A549 (cell line): ENCODE measurements around the gene SYPL1. TPM values are rescaled to one million over a fixed set of nuclear protein-coding genes. Genes with fewer than 3 reads are reported as not detected.

Source experiments
- ATAC-seq, 2 experiments: fragments of 200-7000 bp in 1 of 2; fragments of >200 bp in 1 of 2; cut with Nextera tagmentation in 1 of 2; cut with Tn5 transposase in 1 of 2; 3 replicates each; pipeline versions ENCODE4 v1.8.0 to v1.9.1; 2018 to 2020; ENCODE audit warnings: mild to moderate bottlenecking in 1 of 2, moderate library complexity in 1 of 2
- CTCF ChIA-PET: fragments of 300-600 bp; sonication (Branson Sonifier 250); formaldehyde crosslinking; extraction: SDS; loops from one replicate; lab custom pipeline; 2021; ENCODE audit warnings: antibody characterized with exemption, inconsistent platforms; lab: Yijun Ruan, JAX
- POLR2A ChIA-PET: fragments of 350-600 bp; formaldehyde crosslinking; extraction: SDS; loops from one replicate; lab custom pipeline; 2021; ENCODE audit warnings: antibody characterized with exemption, inconsistent platforms; lab: Yijun Ruan, JAX
- DNase-seq, 2 experiments: peaks; one replicate each; pipeline versions ENCODE4 v3.0.0 to v3.0.0-alpha.2; 2011 to 2016; ENCODE audit warnings: low read depth in 1 of 2, low spot score in 1 of 2
- FAIRE-seq: peaks from 2 replicates; lab custom pipeline; 2011; peaks lifted over from hg19 to GRCh38; lab: Jason Lieb, UNC
- H3K27ac ChIP-seq, 2 experiments: fragments of >200 bp; sonication (Bioruptor Twin); formaldehyde crosslinking; 3 replicates each; pipeline ENCODE4 v1.5.1; 2016 to 2017
- H3K4me1 ChIP-seq: fragments of >200 bp; sonication (Bioruptor Twin); formaldehyde crosslinking; 3 replicates; pipeline ENCODE4 v1.6.1; 2016
- H3K4me2 ChIP-seq: fragments of >200 bp; sonication (Bioruptor Twin); formaldehyde crosslinking; 3 replicates; pipeline ENCODE4 v1.6.1; 2016
- H3K4me3 ChIP-seq: fragments of >200 bp; sonication (Bioruptor Twin); formaldehyde crosslinking; 3 replicates; pipeline ENCODE4 v1.5.1; 2016
- H3K9me3 ChIP-seq: fragments of >200 bp; sonication (Bioruptor Twin); formaldehyde crosslinking; 3 replicates; pipeline ENCODE4 v1.6.1; 2016
- CEBPB ChIP-seq, 2 experiments: fragments of >200 bp in 1 of 2; sonication (Bioruptor Twin) in 1 of 2; formaldehyde crosslinking in 1 of 2; IDR thresholded peaks; 2 replicates each; pipeline ENCODE4 v1.6.1; 2012 to 2016
- CHD2 ChIP-seq: fragments of 150-350 bp; IDR thresholded peaks from 2 replicates; pipeline ENCODE4 v1.6.1; 2014; ENCODE audit warnings: low read length; ENCODE audit not compliant: partially characterized antibody
- CHD4 ChIP-seq: fragments of 200-600 bp; sonication (generic); IDR thresholded peaks from 2 replicates; pipeline ENCODE4 v1.6.1; 2016; ENCODE audit warnings: antibody characterized with exemption, mild to moderate bottlenecking, borderline replicate concordance
- E2F6 ChIP-seq: IDR thresholded peaks from 2 replicates; pipeline ENCODE4 v1.6.1; 2012; ENCODE audit warnings: low read depth, borderline replicate concordance
- EP300 ChIP-seq, 2 experiments: fragments of >200 bp; sonication (Bioruptor Twin); formaldehyde crosslinking; IDR thresholded peaks; 2 replicates in 1 of 2; 3 replicates in 1 of 2; pipeline ENCODE4 v1.6.1; 2016 to 2017
- FOXS1 ChIP-seq: fragments of 250-450 bp; sonication (Bioruptor Pico); IDR thresholded peaks from 2 replicates; pipeline ENCODE4 v1.5.0; 2020; ENCODE audit warnings: mild to moderate bottlenecking, moderate library complexity
- HDAC2 ChIP-seq: fragments of 200-600 bp; sonication (generic); IDR thresholded peaks from 2 replicates; pipeline ENCODE4 v1.6.1; 2016
- HES2 ChIP-seq: fragments of >200 bp; sonication (Bioruptor Twin); formaldehyde crosslinking; IDR thresholded peaks from 2 replicates; pipeline ENCODE4 v1.6.1; 2016
- HEYL ChIP-seq: fragments of 250-450 bp; sonication (Bioruptor Pico); IDR thresholded peaks from 2 replicates; pipeline ENCODE4 v1.8.0; 2021; ENCODE audit warnings: mild to moderate bottlenecking, moderate library complexity
- HOXA7 ChIP-seq: fragments of 250-450 bp; sonication (Bioruptor Pico); IDR thresholded peaks from 2 replicates; pipeline ENCODE4 v1.5.0; 2020; ENCODE audit warnings: mild to moderate bottlenecking, moderate library complexity
- JUN ChIP-seq, 2 experiments: fragments of >200 bp; sonication (Bioruptor Twin); formaldehyde crosslinking; IDR thresholded peaks; 2 replicates in 1 of 2; 3 replicates in 1 of 2; pipeline ENCODE4 v1.6.1; 2016 to 2017
- KDM5A ChIP-seq: fragments of 200-600 bp; sonication (generic); IDR thresholded peaks from 2 replicates; pipeline ENCODE4 v1.6.1; 2016; ENCODE audit warnings: antibody characterized with exemption, mild to moderate bottlenecking
- MAX ChIP-seq: IDR thresholded peaks from 2 replicates; pipeline ENCODE4 v1.6.1; 2012
- MYC ChIP-seq: IDR thresholded peaks from 2 replicates; pipeline ENCODE4 v1.6.1; 2012; ENCODE audit warnings: mild to moderate bottlenecking, inconsistent platforms, low read length, improper control_type of control experiment, borderline replicate concordance
- POLR2A ChIP-seq: IDR thresholded peaks from 2 replicates; pipeline ENCODE4 v1.6.1; 2012; ENCODE audit warnings: mild to moderate bottlenecking, low read length
- POLR2AphosphoS2 ChIP-seq: conservative IDR thresholded peaks from 2 replicates; pipeline ENCODE4 v1.6.1; 2012; ENCODE audit warnings: low read length, improper control_type of control experiment, inconsistent platforms
- RARB ChIP-seq: fragments of 250-450 bp; sonication (Bioruptor Pico); IDR thresholded peaks from 2 replicates; pipeline ENCODE4 v1.8.0; 2021; ENCODE audit warnings: mild to moderate bottlenecking, moderate library complexity
- RCOR1 ChIP-seq: fragments of 150-350 bp; IDR thresholded peaks from 2 replicates; pipeline ENCODE4 v1.6.1; 2014; ENCODE audit warnings: antibody characterized with exemption, low read length, low read depth
- RNF2 ChIP-seq: fragments of 200-600 bp; sonication (generic); IDR thresholded peaks from 2 replicates; pipeline ENCODE4 v1.6.1; 2016; ENCODE audit warnings: low read depth, mild to moderate bottlenecking, antibody characterized with exemption, moderate library complexity, borderline replicate concordance
- SREBF2 ChIP-seq: fragments of 450-650 bp; IDR thresholded peaks from 2 replicates; pipeline ENCODE4 v1.6.1; 2014; ENCODE audit warnings: mild to moderate bottlenecking, moderate library complexity
- TFCP2L1 ChIP-seq: fragments of 250-450 bp; sonication (Bioruptor Pico); IDR thresholded peaks from 2 replicates; pipeline ENCODE4 v1.5.0; 2021; ENCODE audit warnings: mild to moderate bottlenecking
- USF2 ChIP-seq: fragments of 450-650 bp; IDR thresholded peaks from 2 replicates; pipeline ENCODE4 v1.6.1; 2014; ENCODE audit warnings: antibody characterized with exemption
- ZC3H11A ChIP-seq: fragments of 450-650 bp; IDR thresholded peaks from 2 replicates; pipeline ENCODE4 v1.6.1; 2014; ENCODE audit warnings: antibody characterized with exemption, mild to moderate bottlenecking
- ZFP36 ChIP-seq: fragments of 450-650 bp; IDR thresholded peaks from 2 replicates; pipeline ENCODE4 v1.6.1; 2014; ENCODE audit warnings: borderline replicate concordance; ENCODE audit not compliant: partially characterized antibody
- ZNF302 ChIP-seq: fragments of 250-450 bp; sonication (Bioruptor Pico); IDR thresholded peaks from 2 replicates; pipeline ENCODE4 v1.9.0; 2021; ENCODE audit warnings: inconsistent platforms, mild to moderate bottlenecking, moderate library complexity
- ZSCAN20 ChIP-seq: fragments of 250-450 bp; sonication (Bioruptor Pico); IDR thresholded peaks from 2 replicates; pipeline ENCODE4 v1.8.0; 2022; ENCODE audit warnings: mild to moderate bottlenecking, moderate library complexity
- WGBS: methylation state at CpG from one replicate; pipeline ENCODE4 v1.1.6; 2017; ENCODE audit errors: missing lambda C conversion rate; 5-methylcytosine and 5-hydroxymethylcytosine counted together
- polyA plus RNA-seq, 4 experiments: library from polyadenylated mRNA; depleted of rRNA in 3 of 4; stranded (reverse); fragments of >200 nt; fragmentation: RNase III in 1 of 4; extraction: RNeasy Plus Mini Kit Qiagen cat#74134 plus additional on column Dnase treatment in 1 of 4; gene quantifications; 2 replicates in 3 of 4; 3 replicates in 1 of 4; pipeline ENCODE4 v1.2.3, GENCODE V29; 2011 to 2017
- TF ChIP-seq, protein P1 (sequence below): IDR thresholded peaks from 2 replicates; pipeline ENCODE4 v1.6.1; 2012

Gene SYPL1
- polyA plus RNA-seq, 2 of the 4 experiments (the other 2 are of a cell fraction): 102 to 131 TPM

- ChIA-PET POLR2A (interaction anchor here (0.9 kb wide), 1 partner anchor 17 kb away, joined by 3 read pairs; no protein-coding TSS in a partner anchor), CTCF (interaction anchor here (1.2 to 2.1 kb wide), 3 partner anchors 18 to 72 kb away, joined by 3 to 9 read pairs (median 8); no protein-coding TSS in a partner anchor)
- no peak for FAIRE-seq
Measured at GRCh38 chr7:106082087-106082854, 29.8 kb downstream of the SYPL1 start.

DNA sequence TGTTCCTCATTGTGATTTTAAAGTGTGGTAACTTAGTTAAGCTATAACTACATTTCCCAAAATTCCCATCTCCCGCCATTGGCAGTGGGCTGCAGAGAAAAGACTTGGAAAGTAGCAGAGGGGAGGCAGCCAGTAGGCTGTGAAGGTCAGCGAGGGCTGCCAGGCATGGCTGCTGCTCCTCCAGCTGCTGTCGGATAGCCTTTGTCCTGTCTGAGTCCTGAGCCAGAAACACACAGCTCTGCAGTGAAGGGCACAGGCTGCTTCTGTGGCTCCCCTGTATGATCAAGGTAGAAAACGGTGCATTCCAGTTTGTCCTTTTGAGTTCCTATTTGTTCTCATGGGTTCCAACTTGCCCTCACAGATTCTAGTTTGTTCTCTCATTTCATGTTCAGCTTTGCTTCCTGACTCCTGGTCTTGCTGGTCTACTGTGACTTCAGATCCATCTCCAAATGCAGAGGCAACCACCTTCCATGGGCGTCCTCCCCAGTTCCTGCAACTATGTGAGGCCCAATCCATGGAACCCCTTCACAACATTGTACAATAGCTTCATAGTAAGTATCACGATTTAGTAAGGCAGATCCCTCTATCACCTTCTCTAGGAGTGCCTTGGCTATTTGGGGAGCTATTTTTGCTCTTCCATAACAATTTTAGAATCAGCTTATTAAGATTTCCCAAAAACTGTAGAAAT lies 31.7 kb downstream of the SYPL1 start:
- POLR2A ChIA-PET: no interaction called here
- H3K4me1 ChIP-seq: no peaks in the 10 kb centered on the region
- H3K9me3 ChIP-seq: no peaks in the 10 kb centered on the region
- ATAC-seq (no peak; a peak in 1 of 6 replicates), FAIRE-seq (no peak), DNase-seq (no peak)
- H3K27ac ChIP-seq: no peak overlapping the region
- no peak overlapping the region for H3K4me2 ChIP-seq
- 77% methylated on average over 6 of the region's 6 CpGs for WGBS
- CTCF ChIA-PET: interaction anchor here (0.6 to 2.1 kb wide), 6 partner anchors 12 to 74 kb away, joined by 3 to 8 read pairs (median 4); partner anchors contain the start of gene SYPL1
- H3K4me3 ChIP-seq: no peak overlapping the region
- TF ChIP-seq ZNF302: no peak
- TF ChIP-seq USF2: no peak
- TF ChIP-seq POLR2AphosphoS2: no peak
- TF ChIP-seq SREBF2: no peak
- TF ChIP-seq ZSCAN20 (CRISPR knock-in tag): no peak
- no peak for TF ChIP-seq JUN (IDR thresholded peaks at IDR 0.05)
- no peak for TF ChIP-seq E2F6
- no peak for TF ChIP-seq CHD2
- no peak for TF ChIP-seq POLR2A
- no peak for TF ChIP-seq MYC
- TF ChIP-seq, protein P1, sequence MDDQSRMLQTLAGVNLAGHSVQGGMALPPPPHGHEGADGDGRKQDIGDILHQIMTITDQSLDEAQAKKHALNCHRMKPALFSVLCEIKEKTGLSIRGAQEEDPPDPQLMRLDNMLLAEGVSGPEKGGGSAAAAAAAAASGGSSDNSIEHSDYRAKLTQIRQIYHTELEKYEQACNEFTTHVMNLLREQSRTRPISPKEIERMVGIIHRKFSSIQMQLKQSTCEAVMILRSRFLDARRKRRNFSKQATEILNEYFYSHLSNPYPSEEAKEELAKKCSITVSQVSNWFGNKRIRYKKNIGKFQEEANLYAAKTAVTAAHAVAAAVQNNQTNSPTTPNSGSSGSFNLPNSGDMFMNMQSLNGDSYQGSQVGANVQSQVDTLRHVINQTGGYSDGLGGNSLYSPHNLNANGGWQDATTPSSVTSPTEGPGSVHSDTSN: no peak
- TF ChIP-seq HOXA7: no peak
- no peak for TF ChIP-seq TFCP2L1 (CRISPR knock-in tag)
- no peak for TF ChIP-seq RARB (CRISPR knock-in tag)
- TF ChIP-seq ZFP36: no peak
- no peak for TF ChIP-seq EP300 (IDR thresholded peaks at IDR 0.05)
- no peak for TF ChIP-seq ZC3H11A
- no peak for TF ChIP-seq CEBPB (IDR thresholded peaks at IDR 0.05)
- TF ChIP-seq MAX: no peak

More at GRCh38 chr7:106082087-106082854, 29.8 kb downstream of the SYPL1 start:
- Histone ChIP-seq H3K27ac (no peak overlapping the region), H3K4me3 (no peak overlapping the region), H3K9me3 (no peaks in the 10 kb centered on the region), H3K4me2 (no peak overlapping the region), H3K4me1 (no peaks in the 10 kb centered on the region)
- TF ChIP-seq RCOR1: no peak
- TF ChIP-seq, protein P1: no peak
- TF ChIP-seq RNF2: no peak
- no peak for TF ChIP-seq HEYL
- TF ChIP-seq KDM5A: no peak
- no peak for TF ChIP-seq CHD4
- no peak for TF ChIP-seq HDAC2
- TF ChIP-seq USF2: no peak
- no peak for TF ChIP-seq ZC3H11A
- no peak for TF ChIP-seq HES2
- no peak for TF ChIP-seq POLR2A
- no peak for TF ChIP-seq CHD2
- TF ChIP-seq FOXS1: no peak
- DNase-seq (no peak), ATAC-seq (no peak)
- 85% methylated on average over 18 of the region's 18 CpGs for WGBS
